ENCODE data around the gene WNK2. TPM values are rescaled to one million over a fixed set of nuclear protein-coding genes. Genes with fewer than 3 reads are reported as not detected.

Gene WNK2
- total and polyA plus RNA-seq, 2 of the 4 experiments (the other 2 are of a cell fraction), result not detected

DNA sequence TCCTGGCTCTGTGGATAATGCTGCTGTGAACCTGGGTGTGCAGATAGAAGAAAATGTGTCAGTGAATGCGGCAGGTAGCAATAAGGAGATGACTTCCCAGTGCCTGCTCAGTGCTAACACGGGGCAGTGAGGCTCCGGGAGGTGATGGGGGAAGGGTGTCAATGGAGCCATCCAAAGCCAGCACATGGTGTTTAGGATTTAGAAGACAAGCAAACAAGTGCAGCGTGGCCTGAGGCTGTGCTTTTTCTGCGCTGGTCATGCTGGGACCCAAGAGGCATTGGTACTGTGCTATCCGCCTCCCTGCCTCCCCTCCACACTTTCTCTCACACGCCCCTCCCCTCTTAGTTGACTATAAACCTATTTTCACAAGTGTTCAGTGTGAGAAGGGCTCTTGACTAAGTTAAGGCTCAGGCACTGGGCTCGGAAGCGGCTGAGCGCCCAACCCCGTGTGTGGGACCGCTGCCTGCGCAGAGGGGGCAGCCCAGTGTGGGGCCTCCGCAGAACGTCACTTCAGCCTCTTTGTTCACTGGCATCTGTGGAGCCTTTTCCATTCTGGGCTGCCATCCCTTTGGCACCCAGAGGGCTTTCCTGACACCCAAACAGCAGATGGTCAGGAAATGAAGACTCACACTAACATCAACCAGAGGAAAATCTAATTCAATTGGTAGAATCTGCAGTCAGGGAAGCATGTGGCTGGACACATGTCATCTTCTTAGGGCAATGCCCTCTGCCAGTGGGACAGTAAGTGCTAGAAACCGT is 28.0 kb upstream of the WNK2 start:
- Histone ChIP-seq H3K79me1 (ENCODE audit: low read depth in 1 of 2, low read length in 2 of 2) (no peaks in the 10 kb centered on the region; a peak in 1 of 4 replicates), H3K9me1 (ENCODE audit: insufficient read depth, low read length) (no peaks in the 10 kb centered on the region), H3K4me2 (ENCODE audit: low read depth, low read length) (no peak overlapping the region), H2BK20ac (ENCODE audit: low read depth, low read length) (no peak overlapping the region), H2BK15ac (ENCODE audit: low read depth, low read length) (no peak overlapping the region), H3K14ac (replicated peaks; ENCODE audit: low read depth, low read length) (no peak overlapping the region), H3K18ac (ENCODE audit: low read depth, low read length) (no peak overlapping the region), H4K8ac (ENCODE audit: low read depth in 2 of 2, low read length in 2 of 2) (no peak overlapping the region), H2BK5ac (ENCODE audit: low read depth, low read length, poor library complexity, severe bottlenecking) (no peak overlapping the region), H4K5ac (ENCODE audit: low read depth, low read length) (no peak overlapping the region), H3K27ac (ENCODE audit: insufficient read depth, low read length) (no peak overlapping the region), H2AK5ac (ENCODE audit: low read depth, low read length) (no peak overlapping the region), H2AFZ (replicated peaks; ENCODE audit: low read length, poor library complexity) (no peak overlapping the region), H3K23ac (ENCODE audit: low read depth, low read length) (no peak overlapping the region), H3K56ac (ENCODE audit: extremely low read depth, insufficient read depth, low read length) (no peak overlapping the region), H3K9me3 (ENCODE audit: control insufficient read depth, insufficient read depth, low read length) (no peaks in the 10 kb centered on the region), H3K27me3 (ENCODE audit: control insufficient read depth, insufficient read depth, low read length) (no peaks in the 10 kb centered on the region), H3K9ac (ENCODE audit: low read depth, low read length) (no peak overlapping the region), H2AK9ac (replicated peaks; ENCODE audit: low read depth, low read length, poor library complexity) (no peak overlapping the region), H4K91ac (ENCODE audit: insufficient read depth, low read depth, low read length) (no peak overlapping the region), H2BK120ac (ENCODE audit: low read depth, low read length) (no peak overlapping the region), H3K4me3 (ENCODE audit: insufficient read depth, low read depth, low read length) (no peak overlapping the region), H3K36me3 (ENCODE audit: control insufficient read depth, insufficient read depth, low read length) (no peaks in the 10 kb centered on the region), H3K4ac (ENCODE audit: low read depth, low read length) (no peak overlapping the region), H3K4me1 (ENCODE audit: control insufficient read depth, insufficient read depth, low read length) (peaks cover 3% of the 10 kb centered on the region; the same call in 1 of the 2 replicates), H4K20me1 (ENCODE audit: insufficient read depth, low read length) (0 out of 2 replicates have a peak, but pooled peaks cover 3% of the 10 kb centered on the region)
- DNase-seq (no peak), ATAC-seq (ENCODE audit: low read depth) (no peak)
- ChIA-PET CTCF (no interaction called here), POLR2A (ENCODE audit: unreplicated experiment) (no interaction called here)
- in situ Hi-C loops (cut with MboI; ENCODE audit: low sequenced_read_pairs) (loop anchor here (25.0 kb wide), 1 partner anchor 806 kb away; the partner anchor contains the start of gene BARX1), intact Hi-C loops (cut with micrococcal nuclease) (no loop called here), dilution Hi-C loops (cut with HindIII; ENCODE audit: low sequenced_read_pairs, unreplicated experiment) (no loop called here)
- WGBS, 2 experiments (ENCODE audit: extremely low coverage in 2 of 2, insufficient read length in 1 of 2), result 83% methylated on average over 1 of the region's 16 CpGs; no CpG with 5 or more reads in 1 of the 2 experiments
- BruUV-seq (replicated peaks), result no TSS peak
- TF ChIP-seq RCOR1 (IDR thresholded peaks at IDR 0.05; ENCODE audit: insufficient replicate concordance, low read length), result no peak
- no peak for TF ChIP-seq CEBPB (IDR thresholded peaks at IDR 0.05; ENCODE audit: low read depth, low read length)
- TF ChIP-seq, protein P1, sequence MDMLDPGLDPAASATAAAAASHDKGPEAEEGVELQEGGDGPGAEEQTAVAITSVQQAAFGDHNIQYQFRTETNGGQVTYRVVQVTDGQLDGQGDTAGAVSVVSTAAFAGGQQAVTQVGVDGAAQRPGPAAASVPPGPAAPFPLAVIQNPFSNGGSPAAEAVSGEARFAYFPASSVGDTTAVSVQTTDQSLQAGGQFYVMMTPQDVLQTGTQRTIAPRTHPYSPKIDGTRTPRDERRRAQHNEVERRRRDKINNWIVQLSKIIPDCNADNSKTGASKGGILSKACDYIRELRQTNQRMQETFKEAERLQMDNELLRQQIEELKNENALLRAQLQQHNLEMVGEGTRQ (IDR thresholded peaks at IDR 0.05; ENCODE audit: low read depth, low read length), result no peak
- TF ChIP-seq, protein P2, sequence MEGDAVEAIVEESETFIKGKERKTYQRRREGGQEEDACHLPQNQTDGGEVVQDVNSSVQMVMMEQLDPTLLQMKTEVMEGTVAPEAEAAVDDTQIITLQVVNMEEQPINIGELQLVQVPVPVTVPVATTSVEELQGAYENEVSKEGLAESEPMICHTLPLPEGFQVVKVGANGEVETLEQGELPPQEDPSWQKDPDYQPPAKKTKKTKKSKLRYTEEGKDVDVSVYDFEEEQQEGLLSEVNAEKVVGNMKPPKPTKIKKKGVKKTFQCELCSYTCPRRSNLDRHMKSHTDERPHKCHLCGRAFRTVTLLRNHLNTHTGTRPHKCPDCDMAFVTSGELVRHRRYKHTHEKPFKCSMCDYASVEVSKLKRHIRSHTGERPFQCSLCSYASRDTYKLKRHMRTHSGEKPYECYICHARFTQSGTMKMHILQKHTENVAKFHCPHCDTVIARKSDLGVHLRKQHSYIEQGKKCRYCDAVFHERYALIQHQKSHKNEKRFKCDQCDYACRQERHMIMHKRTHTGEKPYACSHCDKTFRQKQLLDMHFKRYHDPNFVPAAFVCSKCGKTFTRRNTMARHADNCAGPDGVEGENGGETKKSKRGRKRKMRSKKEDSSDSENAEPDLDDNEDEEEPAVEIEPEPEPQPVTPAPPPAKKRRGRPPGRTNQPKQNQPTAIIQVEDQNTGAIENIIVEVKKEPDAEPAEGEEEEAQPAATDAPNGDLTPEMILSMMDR (conservative IDR thresholded peaks at IDR 0.05; ENCODE audit: low read depth, low read length), result no peak
- no peak for TF ChIP-seq POLR2A (IDR thresholded peaks at IDR 0.05; ENCODE audit: low read depth, low read length)
- TF ChIP-seq BHLHE40 (IDR thresholded peaks at IDR 0.05; ENCODE audit: low read depth, low read length), result no peak
- TF ChIP-seq MAZ (IDR thresholded peaks at IDR 0.05; ENCODE audit: borderline replicate concordance, low read depth, low read length), result no peak
- no peak for TF ChIP-seq MAFK (IDR thresholded peaks at IDR 0.05; ENCODE audit: low read depth, low read length)
- no peak for TF ChIP-seq CHD1 (IDR thresholded peaks at IDR 0.05; ENCODE audit: low read depth, low read length)
- no peak for TF ChIP-seq MXI1 (IDR thresholded peaks at IDR 0.05; ENCODE audit: borderline replicate concordance, low read depth, low read length)
- TF ChIP-seq, protein P3, sequence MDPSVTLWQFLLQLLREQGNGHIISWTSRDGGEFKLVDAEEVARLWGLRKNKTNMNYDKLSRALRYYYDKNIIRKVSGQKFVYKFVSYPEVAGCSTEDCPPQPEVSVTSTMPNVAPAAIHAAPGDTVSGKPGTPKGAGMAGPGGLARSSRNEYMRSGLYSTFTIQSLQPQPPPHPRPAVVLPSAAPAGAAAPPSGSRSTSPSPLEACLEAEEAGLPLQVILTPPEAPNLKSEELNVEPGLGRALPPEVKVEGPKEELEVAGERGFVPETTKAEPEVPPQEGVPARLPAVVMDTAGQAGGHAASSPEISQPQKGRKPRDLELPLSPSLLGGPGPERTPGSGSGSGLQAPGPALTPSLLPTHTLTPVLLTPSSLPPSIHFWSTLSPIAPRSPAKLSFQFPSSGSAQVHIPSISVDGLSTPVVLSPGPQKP (IDR thresholded peaks at IDR 0.05; ENCODE audit: borderline replicate concordance, low read depth, low read length), result no peak
- TF ChIP-seq RFX5 (IDR thresholded peaks at IDR 0.05; ENCODE audit: low read depth, low read length), result no peak
- TF ChIP-seq NFE2L2 (IDR thresholded peaks at IDR 0.05; ENCODE audit: low read depth, low read length), result no peak

Measured in IMR-90 (cell line).